Natural killer cell treated with Interleukin-12 subunit alpha and Interleukin-12 subunit beta and Interleukin-15 and Interleukin-18, amount 100 ng/mL, for 72 hours (primary cell): ENCODE results near the gene LRP5. TPM values are rescaled to one million over a fixed set of nuclear protein-coding genes. Genes with fewer than 3 reads are reported as not detected.
A peak's percentile ranks its signal among the peaks of the same experiment; 100 is the strongest.
"Not testable (repeated sequence)": the region's sequence is repeated elsewhere in the genome, so short reads cannot be mapped to it uniquely, and the experiment has no call there.

Experiments used
- ATAC-seq, 2 donors: fragments of 150-1000 bp; cut with Tn5 transposase in 1 of 2; sonication (Bioruptor Pico), chemical (Tn5 transposase) in 1 of 2; 2 replicates each; pipeline ENCODE4 v1.10.0; 2021
- DNase-seq: peaks from one replicate; pipeline ENCODE4 v3.0.0; 2022; ENCODE audit warnings: low spot score
- H3K27ac Mint-ChIP-seq, 2 donors: 1 replicate in 1 of 2; 2 replicates in 1 of 2; pipeline ENCODE4 v1.8.0; 2022; ENCODE audit warnings: mixed read lengths in 2 of 2, mild to moderate bottlenecking in 1 of 2, moderate library complexity in 1 of 2
- H3K27me3 Mint-ChIP-seq, 2 donors: 1 replicate in 1 of 2; 2 replicates in 1 of 2; pipeline ENCODE4 v1.8.0; 2022; ENCODE audit warnings: mixed read lengths in 2 of 2
- H3K36me3 Mint-ChIP-seq: one replicate; pipeline ENCODE4 v1.8.0; 2022; ENCODE audit warnings: mixed read lengths
- H3K4me1 Mint-ChIP-seq, 2 donors: 1 replicate in 1 of 2; 2 replicates in 1 of 2; pipeline ENCODE4 v1.8.0; 2022; ENCODE audit warnings: low read depth in 2 of 2, mixed read lengths in 2 of 2, mild to moderate bottlenecking in 1 of 2
- H3K4me3 Mint-ChIP-seq: one replicate; pipeline ENCODE4 v1.8.0; 2022; ENCODE audit warnings: mixed read lengths
- H3K9me3 Mint-ChIP-seq: 2 replicates; pipeline ENCODE4 v1.8.0; 2022; ENCODE audit warnings: mixed read lengths
- total RNA-seq, 2 donors: library from RNA; stranded (reverse); gene quantifications; one replicate each; pipeline ENCODE4 v1.2.3, GENCODE V29; 2022

Gene LRP5
- total RNA-seq, 2 donors from 2014 or later, result 0.93 to 2.1 TPM

- Mint-ChIP-seq H3K4me1 (peaks cover 7 to 10% of the 10 kb centered on the region in 2 donors), H3K9me3 (no peaks in the 10 kb centered on the region), H3K27me3 (no peaks in the 10 kb centered on the region), H3K4me3 (no peak overlapping the region), H3K27ac (no peak overlapping the region), H3K36me3 (no peaks in the 10 kb centered on the region)
- ATAC-seq (no peak), DNase-seq (no peak)
These were observed 143.1 kb downstream of the LRP5 start for GRCh38 chr11:68455485-68455884.

GRCh38 chr11:68457216-68457897 is 145.0 kb downstream of the LRP5 start:
- peaks cover 13 to 16% of the 10 kb centered on the region in 2 donors for H3K4me1 Mint-ChIP-seq

DNA sequence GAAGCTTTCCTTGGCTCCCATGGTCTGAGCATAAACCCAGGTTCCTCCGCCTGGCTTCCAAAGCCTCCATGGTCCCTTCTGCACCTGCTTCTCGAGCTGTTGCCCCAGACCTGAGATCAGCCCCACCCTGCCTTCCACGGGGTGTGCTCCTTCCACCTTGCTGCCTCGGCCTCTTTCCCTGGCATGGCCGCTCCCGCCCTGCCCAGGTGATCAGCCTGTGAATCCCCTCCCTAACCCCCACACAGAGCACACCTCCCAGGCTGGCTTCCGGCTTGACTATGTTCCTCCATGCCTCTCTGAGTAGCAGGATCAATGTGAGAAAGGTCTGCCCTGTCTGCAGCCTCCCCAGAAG is 145.5 kb downstream of the LRP5 start:
- Mint-ChIP-seq H3K4me1 (peaks cover 18 to 21% of the 10 kb centered on the region in 2 donors), H3K36me3 (peaks cover 5% of the 10 kb centered on the region), H3K27me3 (no peaks in the 10 kb centered on the region), H3K9me3 (no peaks in the 10 kb centered on the region), H3K27ac (no peak overlapping the region), H3K4me3 (no peak overlapping the region)
- DNase-seq, result no peak
- ATAC-seq, result no peak

More at GRCh38 chr11:68457216-68457897, 145.0 kb downstream of the LRP5 start:
- no peaks in the 10 kb centered on the region for H3K36me3 Mint-ChIP-seq
- H3K27ac Mint-ChIP-seq, result no peak overlapping the region
- H3K4me3 Mint-ChIP-seq, result no peak overlapping the region
- DNase-seq, result no peak
- ATAC-seq, result no peak
- no peaks in the 10 kb centered on the region for H3K9me3 Mint-ChIP-seq
- H3K27me3 Mint-ChIP-seq, result no peaks in the 10 kb centered on the region

DNA sequence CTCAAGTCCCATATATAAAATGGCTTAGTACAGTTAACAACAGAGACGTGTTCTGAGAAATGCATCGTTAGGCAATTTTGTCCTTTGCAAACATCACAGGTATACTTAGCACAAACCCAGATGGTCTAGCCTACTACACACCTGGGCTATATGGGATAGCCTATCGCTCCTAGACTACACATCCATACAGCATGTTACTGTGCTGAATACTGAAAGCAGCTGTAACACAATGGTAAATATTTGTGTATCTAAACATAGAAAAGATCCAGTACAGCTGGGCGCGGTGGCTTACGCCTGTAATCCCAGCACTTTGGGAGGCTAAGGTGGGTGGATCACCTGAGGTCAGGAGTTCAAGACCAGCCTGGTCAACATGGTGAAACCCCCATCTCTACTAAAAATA is 145.9 kb downstream of the LRP5 start:
- H3K4me3 Mint-ChIP-seq, result peak overlapping the region; percentile 57
- not testable (repeated sequence) for H3K27ac Mint-ChIP-seq, ATAC-seq

GRCh38 chr11:68459886-68460740 is 147.7 kb downstream of the LRP5 start:
- H3K27ac Mint-ChIP-seq, result peak overlapping the region; percentile 89 to 96
- ATAC-seq (peak; percentile 96 to 97), DNase-seq (peak; percentile 97)
- H3K27me3 Mint-ChIP-seq, result no peaks in the 10 kb centered on the region
- peaks cover 10% of the 10 kb centered on the region for H3K36me3 Mint-ChIP-seq
- no peaks in the 10 kb centered on the region for H3K9me3 Mint-ChIP-seq
- peaks cover 36% of the 10 kb centered on the region in 2 donors for H3K4me1 Mint-ChIP-seq
- H3K4me3 Mint-ChIP-seq, result peak overlapping the region; percentile 91

More for the DNA sequence above, 145.9 kb downstream of the LRP5 start:
- not testable (repeated sequence) for H3K27me3 Mint-ChIP-seq, DNase-seq, H3K9me3 Mint-ChIP-seq, H3K36me3 Mint-ChIP-seq
- peaks cover 21 to 23% of the 10 kb centered on the region in 2 donors for H3K4me1 Mint-ChIP-seq

GRCh38 chr11:68460741-68461574 is 148.6 kb downstream of the LRP5 start, which contains the start of gene PPP6R3:
TSS of gene PPP6R3 (plus strand) at chr11:68460752. CDS start at chr11:68537665, 76,913 bp downstream.
- Mint-ChIP-seq H3K9me3 (no peaks in the 10 kb centered on the region), H3K4me3 (peak within 1 kb of the TSS; percentile 91), H3K4me1 (peaks cover 44 to 45% of the 10 kb centered on the region in 2 donors), H3K27me3 (no peaks in the 10 kb centered on the region), H3K27ac (peak within 1 kb of the TSS; percentile 89 to 96), H3K36me3 (peaks cover 10% of the 10 kb centered on the region)
- ATAC-seq (peak; percentile 56 to 69), DNase-seq (no peak)

DNA sequence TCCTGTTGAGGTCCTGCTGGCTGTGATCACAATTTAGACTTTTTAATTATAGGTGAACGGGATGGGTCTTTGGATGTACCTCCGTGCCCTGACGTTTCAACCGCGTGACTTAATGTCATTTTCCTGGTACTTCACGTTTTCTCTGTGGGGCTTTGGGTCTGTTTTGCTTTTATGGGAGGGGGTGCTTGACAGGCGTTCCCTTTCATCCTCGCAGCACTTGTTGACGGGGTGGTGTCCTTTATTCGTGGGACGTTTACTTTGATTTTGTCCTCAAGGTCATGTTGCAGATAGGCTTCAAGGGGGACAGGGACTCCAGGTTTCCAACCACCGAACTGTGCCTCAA is 149.2 kb downstream of the LRP5 start:
- Mint-ChIP-seq H3K4me3 (peak overlapping the region; percentile 90), H3K36me3 (peaks cover 10% of the 10 kb centered on the region), H3K27me3 (no peaks in the 10 kb centered on the region), H3K27ac (peak overlapping the region; percentile 61 to 81), H3K4me1 (peaks cover 46 to 47% of the 10 kb centered on the region in 2 donors), H3K9me3 (no peaks in the 10 kb centered on the region)
- DNase-seq (no peak), ATAC-seq (no peak)

- DNase-seq (no peak), ATAC-seq (no peak)
- Mint-ChIP-seq H3K27ac (peak overlapping the region; percentile 61 to 81), H3K4me1 (peaks cover 56 to 65% of the 10 kb centered on the region in 2 donors), H3K9me3 (no peaks in the 10 kb centered on the region), H3K4me3 (peak overlapping the region; percentile 90), H3K27me3 (no peaks in the 10 kb centered on the region), H3K36me3 (peaks cover 14% of the 10 kb centered on the region)
These were observed 151.3 kb downstream of the LRP5 start for GRCh38 chr11:68463714-68464113.

DNA sequence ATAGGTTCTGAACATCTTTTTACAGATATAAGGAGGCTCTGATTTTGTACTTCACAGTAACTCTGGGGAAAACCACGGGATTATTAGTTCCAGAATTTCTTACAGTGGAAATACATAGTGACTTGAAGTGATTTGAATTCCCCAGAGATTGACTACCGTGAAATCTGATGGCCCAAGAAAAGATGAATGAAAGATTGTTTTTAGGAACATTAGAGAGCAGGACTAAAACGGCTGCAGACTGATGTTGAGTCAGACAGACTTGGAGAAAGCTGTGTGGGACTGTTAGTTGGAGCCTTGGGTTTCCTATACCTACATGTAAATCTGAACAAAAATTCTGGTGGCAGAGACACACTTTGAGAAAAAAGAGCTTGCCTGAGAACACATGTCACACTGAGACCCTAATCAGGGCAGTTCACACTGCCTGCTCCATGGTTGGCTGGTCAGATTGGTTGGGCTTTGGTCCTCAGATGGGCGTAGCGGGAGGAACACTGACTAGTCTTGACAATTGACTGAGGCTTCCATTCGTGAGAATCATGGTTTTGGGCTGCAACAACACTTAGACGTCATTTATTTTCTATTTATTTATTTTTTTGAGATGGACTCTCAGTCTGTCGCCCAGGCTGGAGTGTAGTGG is 154.9 kb downstream of the LRP5 start:
- Mint-ChIP-seq H3K36me3 (peaks cover 17% of the 10 kb centered on the region), H3K9me3 (no peaks in the 10 kb centered on the region), H3K4me3 (peak overlapping the region; percentile 80), H3K27ac (peak overlapping the region; percentile 81 to 82), H3K4me1 (peaks cover 80 to 88% of the 10 kb centered on the region in 2 donors), H3K27me3 (no peaks in the 10 kb centered on the region)
- ATAC-seq (no peak), DNase-seq (no peak)

GRCh38 chr11:68468217-68468828 is 155.9 kb downstream of the LRP5 start:
- H3K4me3 Mint-ChIP-seq, result peak overlapping the region; percentile 81
- H3K9me3 Mint-ChIP-seq, result no peaks in the 10 kb centered on the region
- no peaks in the 10 kb centered on the region for H3K27me3 Mint-ChIP-seq
- peaks cover 11% of the 10 kb centered on the region for H3K36me3 Mint-ChIP-seq
- peak overlapping the region; percentile 81 to 82 for H3K27ac Mint-ChIP-seq
- peaks cover 82 to 90% of the 10 kb centered on the region in 2 donors for H3K4me1 Mint-ChIP-seq
- ATAC-seq (peak; percentile 61 to 71), DNase-seq (no peak)

- H3K27ac Mint-ChIP-seq, result peak overlapping the region; percentile 81 to 82
- peaks cover 8% of the 10 kb centered on the region for H3K36me3 Mint-ChIP-seq
- peak overlapping the region; percentile 81 for H3K4me3 Mint-ChIP-seq
- H3K4me1 Mint-ChIP-seq, result peaks cover 82 to 90% of the 10 kb centered on the region in 2 donors
- ATAC-seq (no peak), DNase-seq (no peak)
- H3K27me3 Mint-ChIP-seq, result no peaks in the 10 kb centered on the region
- H3K9me3 Mint-ChIP-seq, result no peaks in the 10 kb centered on the region
These were observed 156.7 kb downstream of the LRP5 start for GRCh38 chr11:68469122-68469521.

DNA sequence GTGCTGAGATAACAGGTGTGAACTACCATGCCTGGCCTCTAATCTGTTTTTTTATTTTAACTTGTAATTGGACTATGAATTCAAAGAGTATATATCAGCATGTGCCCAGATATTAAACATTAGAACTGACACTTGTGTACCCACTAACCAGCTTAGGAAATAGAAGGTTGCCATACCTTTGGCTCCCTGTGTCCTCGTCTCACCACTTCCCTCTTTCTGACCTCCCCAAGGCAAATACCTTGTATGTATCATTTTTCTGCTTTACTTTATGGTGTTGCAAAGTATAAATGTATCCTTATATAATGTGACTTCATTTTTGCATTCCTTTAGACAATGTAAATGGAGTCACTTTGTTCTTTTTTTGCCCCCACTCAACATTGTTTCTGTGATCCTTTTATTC is 157.3 kb downstream of the LRP5 start:
- Mint-ChIP-seq H3K27me3 (no peaks in the 10 kb centered on the region), H3K9me3 (no peaks in the 10 kb centered on the region), H3K27ac (peak overlapping the region; percentile 81 to 82), H3K4me1 (peaks cover 77 to 91% of the 10 kb centered on the region in 2 donors), H3K36me3 (peaks cover 8% of the 10 kb centered on the region), H3K4me3 (peak overlapping the region; percentile 81)
- ATAC-seq (no peak), DNase-seq (no peak)
